Left renal pelvis (tissue), 4 donors: ENCODE measurements around the gene OR51I1. TPM values are rescaled to one million over a fixed set of nuclear protein-coding genes. Genes with fewer than 3 reads are reported as not detected.

Experiments
- DNase-seq, 4 donors: peaks; one replicate each; pipeline ENCODE4 v3.0.0-alpha.2; 2013; ENCODE audit warnings: low read depth in 4 of 4, low spot score in 3 of 4
- polyA plus RNA-seq, 4 donors: library from polyadenylated mRNA; unstranded; fragments of 120-200 nt; gene quantifications; one replicate each; pipeline ENCODE4 v1.2.1, GENCODE V29; 2013; ENCODE audit not compliant: insufficient read length in 4 of 4

Gene OR51I1, protein sequence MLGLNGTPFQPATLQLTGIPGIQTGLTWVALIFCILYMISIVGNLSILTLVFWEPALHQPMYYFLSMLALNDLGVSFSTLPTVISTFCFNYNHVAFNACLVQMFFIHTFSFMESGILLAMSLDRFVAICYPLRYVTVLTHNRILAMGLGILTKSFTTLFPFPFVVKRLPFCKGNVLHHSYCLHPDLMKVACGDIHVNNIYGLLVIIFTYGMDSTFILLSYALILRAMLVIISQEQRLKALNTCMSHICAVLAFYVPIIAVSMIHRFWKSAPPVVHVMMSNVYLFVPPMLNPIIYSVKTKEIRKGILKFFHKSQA
- polyA plus RNA-seq: not detected

DNA sequence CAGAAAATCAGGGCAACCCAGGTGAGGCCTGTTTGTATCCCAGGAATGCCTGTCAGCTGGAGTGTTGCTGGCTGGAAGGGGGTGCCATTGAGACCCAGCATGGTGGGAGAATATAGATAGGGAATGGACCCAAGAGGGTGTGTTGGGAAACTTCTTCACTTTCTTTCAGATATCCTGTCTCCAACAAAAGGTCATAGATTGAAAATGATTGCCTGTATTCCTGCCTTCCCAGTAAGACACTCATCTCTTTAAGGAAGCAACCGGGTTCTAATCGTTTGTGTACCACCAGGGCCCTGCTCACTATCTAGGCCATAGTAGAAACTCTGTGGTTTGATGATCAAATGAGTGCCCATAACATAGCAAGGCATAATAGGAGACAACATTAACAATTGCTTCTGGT is at the start of gene OR51I1:
Gene OR51I1 (minus strand): TSS at position 101 of the 400 bp plus-strand sequence. CDS start 0 bp downstream, at position 101.
- DNase-seq: no peak

DNA sequence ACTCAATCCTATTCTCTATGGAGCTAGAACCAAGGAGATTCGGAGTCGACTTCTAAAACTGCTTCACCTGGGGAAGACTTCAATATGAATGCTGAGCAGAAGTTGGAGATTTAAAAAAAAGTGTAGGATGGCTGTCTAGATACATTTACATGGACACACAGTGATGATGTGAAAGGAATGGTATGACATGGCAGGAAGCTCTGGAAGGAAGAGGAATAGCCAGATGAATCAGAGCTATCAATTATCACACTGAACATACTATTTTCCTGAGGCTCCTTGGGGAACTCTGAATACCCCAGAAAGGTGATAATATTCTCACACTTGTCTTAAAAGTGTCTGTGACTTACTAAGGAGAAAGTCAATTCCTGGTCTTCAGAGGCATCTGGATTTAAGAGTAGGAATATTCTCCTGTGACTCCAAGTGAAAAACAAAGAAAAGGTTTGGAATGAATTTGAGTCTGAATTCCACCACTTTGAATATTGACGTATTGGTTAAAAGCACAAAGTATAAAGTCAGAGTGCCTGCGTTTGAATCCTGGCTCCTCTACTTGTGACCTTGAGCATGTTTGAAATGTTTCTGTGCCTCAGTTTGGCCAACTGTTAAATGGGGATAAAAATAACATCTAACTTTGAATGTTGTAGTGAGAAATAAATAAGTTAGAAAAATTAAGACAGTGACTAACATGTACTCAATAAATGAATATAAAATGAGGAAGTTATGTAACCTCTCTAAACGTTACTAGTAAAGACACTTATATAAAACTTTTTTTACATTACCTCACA is 48.5 kb upstream of the OR51I1 start:
- DNase-seq: no peak

DNA sequence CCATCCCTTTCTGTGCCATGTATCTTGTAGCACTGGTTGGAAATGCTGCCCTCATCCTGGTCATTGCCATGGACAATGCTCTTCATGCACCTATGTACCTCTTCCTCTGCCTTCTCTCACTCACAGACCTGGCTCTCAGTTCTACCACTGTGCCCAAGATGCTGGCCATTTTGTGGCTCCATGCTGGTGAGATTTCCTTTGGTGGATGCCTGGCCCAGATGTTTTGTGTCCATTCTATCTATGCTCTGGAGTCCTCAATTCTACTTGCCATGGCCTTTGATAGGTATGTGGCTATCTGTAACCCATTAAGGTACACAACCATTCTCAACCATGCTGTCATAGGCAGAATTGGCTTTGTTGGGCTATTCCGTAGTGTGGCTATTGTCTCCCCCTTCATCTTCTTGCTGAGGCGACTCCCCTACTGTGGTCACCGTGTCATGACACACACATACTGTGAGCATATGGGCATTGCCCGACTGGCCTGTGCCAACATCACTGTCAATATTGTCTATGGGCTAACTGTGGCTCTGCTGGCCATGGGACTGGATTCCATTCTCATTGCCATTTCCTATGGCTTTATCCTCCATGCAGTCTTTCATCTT is 47.6 kb upstream of the OR51I1 start:
- no peak for DNase-seq

DNA sequence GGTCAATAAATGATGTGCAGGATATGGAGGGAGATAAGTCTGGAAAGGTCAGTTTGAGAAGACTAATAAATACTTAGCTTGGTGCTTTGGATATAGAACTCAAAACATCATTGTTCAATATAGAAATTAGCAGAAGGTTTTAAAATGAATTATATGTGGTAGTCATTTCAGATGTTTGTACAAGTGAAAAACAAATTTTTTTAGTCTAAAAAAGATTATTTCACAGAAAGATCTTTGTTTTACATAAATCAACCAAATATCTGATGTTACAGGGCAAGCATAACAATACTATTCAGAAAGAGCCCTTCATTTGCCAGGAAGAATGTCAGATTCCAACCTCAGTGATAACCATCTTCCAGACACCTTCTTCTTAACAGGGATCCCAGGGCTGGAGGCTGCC is 47.1 kb upstream of the OR51I1 start, which contains the start of gene OR52D1:
Gene OR52D1 (plus strand): TSS at position 301 of the 400 bp plus-strand sequence. CDS start 22 bp downstream, at position 323.
- no peak for DNase-seq

DNA sequence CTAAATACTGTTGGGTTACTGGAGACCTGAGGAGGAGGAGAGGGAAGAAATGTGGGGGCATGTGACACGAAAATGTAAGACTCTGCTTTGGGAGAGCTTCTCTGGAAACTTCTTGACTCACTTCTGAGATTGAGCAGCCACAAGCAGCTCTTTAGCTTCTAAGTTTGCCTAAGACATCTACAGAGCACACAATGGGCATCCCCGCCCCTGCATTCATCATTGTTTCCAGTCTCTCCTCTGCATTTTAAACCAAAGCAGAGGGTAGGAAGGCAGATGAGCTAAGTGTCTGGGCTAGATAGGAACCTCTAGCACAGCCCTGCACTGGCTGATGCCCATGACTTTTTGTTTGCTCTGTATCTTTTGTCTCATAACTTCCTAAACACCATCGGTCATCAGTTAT is 45.1 kb upstream of the OR51I1 start:
- no peak for DNase-seq

DNA sequence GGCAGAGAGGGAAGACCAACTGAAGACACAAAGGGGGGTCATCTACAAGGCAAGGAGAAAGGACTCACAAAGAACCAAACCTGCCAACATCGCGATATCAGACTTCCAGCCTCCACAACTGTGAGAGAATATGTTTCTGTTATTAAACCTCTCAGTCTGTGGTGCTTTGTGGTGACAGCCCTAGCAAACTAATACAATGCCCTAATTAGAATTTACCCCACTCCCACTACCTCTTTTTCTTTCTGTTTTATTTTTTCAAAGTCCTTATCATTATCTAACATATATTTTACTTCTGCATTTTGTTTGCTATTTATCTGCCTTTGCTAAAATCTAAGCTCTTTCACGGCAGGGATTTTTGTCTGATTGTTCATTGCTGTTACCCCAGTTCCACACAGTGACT is 44.7 kb upstream of the OR51I1 start:
- DNase-seq: no peak

DNA sequence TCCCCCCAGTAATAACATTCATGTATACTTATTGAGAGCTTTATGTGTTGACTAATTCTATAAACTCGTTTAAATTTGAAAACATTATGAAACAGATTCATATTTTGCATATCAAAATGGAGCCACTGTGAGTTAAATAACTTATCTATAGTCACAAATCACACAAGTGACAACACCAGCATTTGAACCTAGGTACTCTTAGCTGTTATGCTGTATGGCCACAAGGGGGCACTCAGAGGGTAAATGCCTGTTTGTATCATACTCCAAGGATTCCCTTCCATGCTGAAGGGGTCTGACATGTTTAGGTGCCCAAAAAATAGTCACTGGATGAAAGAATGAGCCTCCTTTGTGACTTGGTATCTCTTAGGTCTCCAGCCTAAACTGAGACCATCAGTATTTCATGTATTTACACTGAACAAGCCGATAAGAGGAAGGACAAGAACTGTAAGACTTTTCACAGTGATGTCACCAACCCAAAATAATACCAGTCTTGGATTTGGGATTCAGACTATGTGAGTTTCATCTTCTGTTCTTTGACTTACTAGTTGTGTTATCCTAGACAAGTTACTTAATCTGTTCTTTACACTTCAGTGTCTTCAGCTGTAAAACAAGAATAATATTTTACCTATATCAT is 35.0 kb upstream of the OR51I1 start:
- DNase-seq: peak in 2 of 4 donors; percentile 2 to 14

DNA sequence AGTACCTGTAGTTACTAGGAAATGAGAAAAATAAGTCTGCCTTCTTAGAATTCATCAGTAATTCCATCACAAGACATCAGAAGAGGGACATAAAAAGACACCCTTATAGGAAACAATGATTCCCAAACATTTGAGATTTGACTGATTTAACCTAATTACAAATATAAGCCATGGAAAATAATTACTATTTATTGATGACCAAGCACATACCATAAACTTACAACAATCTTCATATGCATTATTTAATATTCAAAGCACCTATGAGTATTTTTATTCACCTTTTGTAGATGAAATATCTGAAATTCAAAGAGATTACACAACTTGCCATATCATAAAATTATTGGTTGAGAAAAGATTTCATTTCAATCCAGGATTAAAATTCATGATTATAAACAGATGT is 32.6 kb upstream of the OR51I1 start:
- DNase-seq: no peak

DNA sequence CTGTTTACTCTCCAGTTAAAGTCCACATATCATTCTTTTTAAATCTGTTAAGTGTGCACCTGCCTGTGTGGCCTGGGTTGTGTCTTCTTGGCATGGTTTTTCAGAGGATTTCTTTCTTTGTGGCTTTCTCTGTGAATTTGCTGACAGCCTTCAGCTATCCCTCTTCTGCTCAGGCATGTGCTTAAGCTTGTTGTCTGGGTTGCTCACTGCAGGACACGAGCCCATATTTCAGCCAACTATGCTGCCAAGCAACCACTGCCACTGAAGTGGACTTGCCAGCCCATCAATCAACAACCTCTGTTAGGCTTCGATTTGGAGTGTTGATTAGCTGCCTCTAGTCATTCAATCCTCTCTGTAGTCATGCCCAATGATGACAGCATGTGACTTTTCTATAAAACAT is 26.2 kb upstream of the OR51I1 start:
- no peak for DNase-seq

DNA sequence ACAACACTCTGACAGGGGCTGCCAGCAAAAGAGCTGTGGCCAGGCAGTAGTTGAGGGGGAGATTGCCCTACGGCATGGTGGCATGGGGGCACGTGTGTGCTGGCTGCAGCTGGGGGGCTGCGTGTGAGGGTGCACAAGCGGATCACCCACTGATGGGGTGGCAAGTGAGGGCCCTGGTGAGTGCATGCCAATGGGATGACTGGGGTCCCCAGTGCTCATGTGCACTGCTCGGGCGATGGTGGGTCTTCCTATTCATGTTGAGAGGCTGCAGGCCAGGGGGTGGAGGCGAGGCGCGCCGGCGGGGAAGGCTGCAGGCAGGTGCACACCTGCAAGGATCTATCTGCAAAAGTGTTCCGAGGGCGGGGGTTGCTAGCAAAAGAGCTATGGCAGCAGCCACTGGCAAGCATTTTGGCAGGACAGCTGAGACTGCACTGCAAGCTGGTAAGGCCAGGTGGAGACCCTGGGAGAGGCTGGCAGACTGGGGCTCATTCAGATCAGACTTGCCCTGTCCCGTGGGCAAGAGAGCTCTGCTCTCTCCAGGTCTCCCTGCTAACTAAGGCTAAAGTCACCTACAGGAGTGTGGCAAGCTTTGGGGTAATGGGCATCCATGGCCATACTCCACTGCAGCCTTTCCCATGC is 19.8 kb upstream of the OR51I1 start:
- DNase-seq: no peak

DNA sequence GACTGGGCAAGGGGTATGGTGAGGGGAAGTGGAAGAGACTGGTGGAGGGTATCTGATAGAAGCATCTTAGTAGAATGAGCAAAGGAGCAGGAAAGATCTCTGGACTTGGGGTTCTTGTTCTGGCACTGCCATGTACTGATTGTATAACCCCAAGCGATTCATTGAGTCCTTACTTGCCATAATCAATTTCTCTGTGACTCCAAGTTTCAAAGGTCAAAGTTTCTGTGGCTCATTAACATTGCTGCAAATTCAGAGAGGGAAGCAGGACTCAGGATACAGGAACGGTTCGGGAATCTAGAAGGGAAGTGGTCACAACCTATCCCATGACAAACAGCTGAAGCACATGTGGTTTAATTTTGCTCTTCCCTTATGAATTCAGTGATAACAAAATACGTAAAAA is 8.1 kb upstream of the OR51I1 start:
- DNase-seq: no peak

DNA sequence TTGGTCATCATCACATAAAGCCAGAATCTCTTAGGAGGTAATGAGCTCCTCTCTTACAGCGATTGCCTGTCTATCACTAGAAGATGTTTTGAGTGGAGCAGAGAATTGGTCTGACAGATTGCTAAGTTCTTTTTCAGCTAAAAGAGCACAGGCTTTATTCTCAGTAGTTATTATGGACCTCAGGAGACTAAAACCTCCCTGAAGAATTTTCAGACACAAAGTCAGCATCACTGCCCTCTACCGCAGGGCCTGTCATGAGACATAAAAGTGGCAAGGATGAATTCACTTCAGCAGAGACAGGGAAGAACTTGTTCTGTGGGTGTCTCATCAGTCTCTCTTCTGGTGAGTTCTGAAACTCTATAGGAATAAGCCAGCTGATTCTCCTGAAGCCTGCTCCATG is 7.7 kb upstream of the OR51I1 start, which contains the start of gene OR51I2:
Gene OR51I2 (plus strand): TSS at position 301 of the 400 bp plus-strand sequence. CDS start 4,166 bp downstream, outside the sequence.
- DNase-seq: no peak

DNA sequence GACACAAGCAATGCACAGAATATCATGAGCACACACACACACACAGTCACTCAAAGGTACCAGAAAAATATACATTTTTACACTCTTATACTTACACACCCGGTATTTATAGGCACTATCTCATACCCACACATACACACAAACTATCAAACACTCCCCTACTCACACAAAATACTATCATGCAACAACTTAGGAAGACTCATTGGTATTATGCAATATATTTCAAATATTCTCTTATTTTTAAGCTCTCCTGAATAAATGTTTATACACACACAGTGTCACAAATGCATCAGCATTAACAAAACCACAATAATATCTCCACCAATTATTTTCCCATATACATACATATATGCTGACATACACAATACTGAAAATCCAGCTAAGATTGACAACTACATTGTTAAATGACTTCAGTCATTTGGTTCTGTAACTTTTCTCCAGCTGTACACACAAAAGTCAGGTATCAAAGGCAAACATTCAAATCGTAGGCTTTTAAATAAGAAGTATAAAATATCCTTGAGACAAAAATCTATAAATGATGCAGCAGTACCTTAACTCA is 2.6 kb upstream of the OR51I1 start:
- no peak for DNase-seq

DNA sequence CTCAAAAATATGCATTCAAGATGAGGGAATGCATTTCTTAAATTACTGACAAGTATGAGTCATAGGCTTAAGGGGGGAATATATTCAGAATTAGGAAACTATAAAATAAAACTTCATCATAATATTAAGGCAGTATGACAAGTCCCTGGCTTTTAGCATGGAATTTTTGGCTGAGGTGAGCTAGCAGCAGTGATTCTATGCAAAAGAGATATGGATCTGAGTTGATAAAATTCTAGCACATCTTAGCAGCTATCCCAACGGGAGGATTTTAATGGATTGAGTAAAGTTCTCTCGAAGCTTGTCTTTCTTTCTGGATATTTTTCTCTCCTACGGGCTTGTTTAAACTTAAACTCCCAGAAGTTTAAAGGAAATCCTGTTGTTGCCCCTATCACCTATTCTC is 18.2 kb downstream of the OR51I1 start:
- DNase-seq: no peak

DNA sequence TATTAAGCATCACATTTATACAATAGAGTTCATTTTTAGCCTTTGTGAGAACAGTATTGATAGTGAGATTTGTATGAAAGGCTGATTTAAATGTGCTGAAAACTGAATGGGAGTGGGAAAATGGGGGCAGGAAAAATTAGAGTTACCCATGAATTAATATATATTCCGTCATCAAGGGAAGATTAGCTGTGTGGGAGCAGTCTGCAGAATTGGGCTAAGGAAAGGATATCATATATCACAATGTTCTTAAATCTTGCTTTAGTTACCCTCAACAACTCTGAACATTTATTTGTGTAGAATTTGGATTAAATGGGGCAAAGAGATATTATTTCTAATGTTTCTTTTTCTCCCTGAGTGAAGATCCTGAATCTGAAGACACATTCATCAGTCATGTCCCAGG is 19.5 kb downstream of the OR51I1 start, which contains the start of gene OR51Q1:
Gene OR51Q1 (plus strand): TSS at position 301 of the 400 bp plus-strand sequence. CDS start 90 bp downstream, at position 391.
- DNase-seq: no peak

DNA sequence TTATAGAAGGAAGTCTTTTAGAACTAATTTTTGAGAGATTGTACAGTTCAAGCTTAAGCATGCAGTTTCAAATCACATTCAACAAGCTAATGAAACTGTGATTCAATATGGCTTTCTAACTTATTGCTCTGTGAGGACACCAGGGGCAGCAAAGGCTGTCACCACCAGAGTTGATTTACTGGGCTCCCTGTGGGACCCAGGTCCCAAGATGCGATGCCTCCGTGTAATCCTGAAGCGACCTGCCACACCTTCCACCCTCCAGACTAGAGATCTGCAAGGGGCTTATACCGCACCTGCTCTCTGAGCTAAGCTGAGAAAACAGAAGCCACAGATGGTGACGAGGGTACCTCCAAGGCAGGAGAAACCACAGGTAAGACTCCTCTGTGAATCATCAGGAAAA is 20.3 kb downstream of the OR51I1 start:
- no peak for DNase-seq

DNA sequence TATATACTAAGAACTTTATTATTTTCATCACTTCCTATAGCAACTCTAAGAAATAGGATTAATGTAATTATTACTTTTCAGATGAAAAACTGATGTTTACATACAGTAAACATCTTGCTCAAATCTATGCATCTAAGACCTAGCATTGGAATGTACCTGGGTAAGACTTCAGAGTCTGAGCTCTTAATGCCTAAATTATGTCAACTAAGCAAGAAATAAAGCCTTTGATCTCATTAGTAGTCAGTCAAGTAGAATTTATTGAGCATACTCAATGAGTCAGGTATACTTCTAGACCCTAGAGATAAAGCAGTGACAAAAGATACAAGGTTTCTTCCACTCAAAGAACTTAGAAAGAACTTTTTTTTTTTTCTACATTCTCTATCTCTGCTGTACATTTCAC is 36.1 kb downstream of the OR51I1 start:
- no peak for DNase-seq

DNA sequence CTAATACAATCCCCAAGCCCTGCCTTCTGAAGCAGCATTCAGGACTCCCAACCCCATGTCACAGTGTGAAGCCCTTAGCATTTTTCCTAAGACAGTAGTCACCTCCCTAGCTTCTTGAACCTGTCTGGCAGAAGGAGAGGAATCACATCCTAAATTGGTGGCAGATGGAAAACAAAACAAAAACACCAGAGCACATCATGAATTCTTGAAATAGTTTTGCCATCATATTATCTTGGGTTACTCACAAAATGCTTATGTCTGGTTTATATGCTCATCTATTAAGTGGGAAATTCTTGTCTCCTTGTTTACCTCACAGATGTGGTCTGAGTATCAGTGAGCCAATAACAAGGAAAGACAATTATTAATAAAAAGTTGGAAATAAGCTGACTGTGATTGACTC is 42.4 kb downstream of the OR51I1 start:
- DNase-seq: no peak

DNA sequence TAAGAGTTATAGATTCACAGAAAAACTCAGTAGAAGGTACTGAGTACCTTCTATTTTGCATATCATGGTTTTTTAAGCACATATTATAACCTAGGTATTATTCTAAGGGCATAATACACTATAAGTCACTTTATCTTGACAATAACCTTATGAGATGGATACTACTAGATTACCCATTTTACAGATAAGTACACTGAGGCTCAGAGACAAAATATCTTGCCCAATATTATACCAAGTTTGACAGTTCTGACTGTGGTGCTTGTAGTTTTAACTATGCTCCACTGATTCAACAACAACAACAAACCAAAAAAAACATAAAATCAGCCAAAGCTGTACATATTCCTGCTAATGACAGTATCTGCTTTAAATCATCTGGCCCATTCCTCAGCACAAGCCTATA is 47.2 kb downstream of the OR51I1 start:
- DNase-seq: no peak
